ENCODE data around the gene IKBKE.

The IKBKE gene

DNA sequence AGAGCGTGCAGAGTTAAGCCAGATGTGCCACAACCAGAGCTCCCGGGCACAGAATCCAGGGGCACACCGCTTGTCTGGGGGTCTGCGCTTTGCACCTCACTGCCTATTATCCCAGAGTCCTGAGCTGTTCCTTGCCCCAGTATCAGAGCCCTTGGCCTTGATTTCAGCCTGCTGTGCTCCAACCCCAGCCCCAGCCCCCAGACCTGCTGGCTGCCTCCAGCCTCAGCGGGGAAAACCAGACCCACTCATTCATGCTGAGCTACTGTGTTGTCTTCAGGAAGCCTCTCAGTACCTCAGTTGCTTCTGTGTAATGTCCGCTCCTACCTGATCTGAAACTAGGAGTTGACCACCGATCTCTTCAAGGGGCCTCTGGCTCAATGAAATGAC lies 1.1 kb downstream of the IKBKE start:
- Histone ChIP-seq H3K4me1 (ENCODE audit: low read length) (peaks cover 57% of the 10 kb centered on the region), H3K27me3 (ENCODE audit: low read depth, low read length) (no peaks in the 10 kb centered on the region), H3K4me3 (ENCODE audit: low read length) (peak overlapping the region; percentile 91), H3K79me2 (ENCODE audit: low read length) (peaks cover 26% of the 10 kb centered on the region), H3K9ac (ENCODE audit: low read length) (peak overlapping the region; percentile 91), H3K36me3 (replicated peaks; ENCODE audit: low read depth, low read length) (peaks cover 20% of the 10 kb centered on the region), H3K4me2 (ENCODE audit: low read length) (peak overlapping the region; percentile 68), H3K27ac (ENCODE audit: low read length) (peak overlapping the region; percentile 68), H2AFZ (ENCODE audit: low read depth, low read length) (no peak overlapping the region), H4K20me1 (ENCODE audit: insufficient read depth, low read length) (no peaks in the 10 kb centered on the region), H3K9me3 (ENCODE audit: insufficient read depth, low read length) (no peaks in the 10 kb centered on the region)
- TF ChIP-seq, protein P1, sequence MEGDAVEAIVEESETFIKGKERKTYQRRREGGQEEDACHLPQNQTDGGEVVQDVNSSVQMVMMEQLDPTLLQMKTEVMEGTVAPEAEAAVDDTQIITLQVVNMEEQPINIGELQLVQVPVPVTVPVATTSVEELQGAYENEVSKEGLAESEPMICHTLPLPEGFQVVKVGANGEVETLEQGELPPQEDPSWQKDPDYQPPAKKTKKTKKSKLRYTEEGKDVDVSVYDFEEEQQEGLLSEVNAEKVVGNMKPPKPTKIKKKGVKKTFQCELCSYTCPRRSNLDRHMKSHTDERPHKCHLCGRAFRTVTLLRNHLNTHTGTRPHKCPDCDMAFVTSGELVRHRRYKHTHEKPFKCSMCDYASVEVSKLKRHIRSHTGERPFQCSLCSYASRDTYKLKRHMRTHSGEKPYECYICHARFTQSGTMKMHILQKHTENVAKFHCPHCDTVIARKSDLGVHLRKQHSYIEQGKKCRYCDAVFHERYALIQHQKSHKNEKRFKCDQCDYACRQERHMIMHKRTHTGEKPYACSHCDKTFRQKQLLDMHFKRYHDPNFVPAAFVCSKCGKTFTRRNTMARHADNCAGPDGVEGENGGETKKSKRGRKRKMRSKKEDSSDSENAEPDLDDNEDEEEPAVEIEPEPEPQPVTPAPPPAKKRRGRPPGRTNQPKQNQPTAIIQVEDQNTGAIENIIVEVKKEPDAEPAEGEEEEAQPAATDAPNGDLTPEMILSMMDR (IDR thresholded peaks at IDR 0.05; ENCODE audit: low read depth, low read length), result no peak
- no peak for TF ChIP-seq EZH2phosphoT487 (IDR thresholded peaks at IDR 0.05; ENCODE audit: low read depth)

DNA sequence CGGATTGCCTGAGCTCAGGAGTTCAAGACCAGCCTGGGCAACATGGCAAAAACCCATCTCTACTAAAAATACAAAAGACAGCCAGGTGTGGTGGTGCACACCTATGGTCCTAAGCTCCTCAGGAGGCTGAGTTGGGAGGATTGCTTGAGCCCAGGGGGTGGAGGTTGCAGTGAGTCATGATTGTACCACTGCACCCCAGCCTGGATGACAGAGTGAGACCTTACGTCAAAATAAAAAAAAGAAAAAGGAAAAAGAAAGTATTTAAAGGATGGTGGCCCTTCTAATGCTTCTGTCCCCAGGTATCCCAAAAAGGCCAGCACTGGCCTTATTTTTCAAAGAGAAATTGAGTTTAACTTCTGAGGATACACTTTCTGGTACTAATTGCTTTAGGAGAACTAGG lies 1.7 kb downstream of the IKBKE start:
- Histone ChIP-seq H3K4me3 (ENCODE audit: low read length) (peak overlapping the region; percentile 91; the same call in 1 of the 2 replicates), H3K36me3 (replicated peaks; ENCODE audit: low read depth, low read length) (peaks cover 23% of the 10 kb centered on the region), H3K79me2 (ENCODE audit: low read length) (peaks cover 26% of the 10 kb centered on the region), H3K4me1 (ENCODE audit: low read length) (peaks cover 51% of the 10 kb centered on the region), H3K27ac (ENCODE audit: low read length) (no peak overlapping the region), H3K4me2 (ENCODE audit: low read length) (peak overlapping the region; percentile 68), H3K27me3 (ENCODE audit: low read depth, low read length) (no peaks in the 10 kb centered on the region), H3K9ac (ENCODE audit: low read length) (peak overlapping the region; percentile 91; the same call in 1 of the 2 replicates), H3K9me3 (ENCODE audit: insufficient read depth, low read length) (no peaks in the 10 kb centered on the region), H4K20me1 (ENCODE audit: insufficient read depth, low read length) (no peaks in the 10 kb centered on the region), H2AFZ (ENCODE audit: low read depth, low read length) (no peak overlapping the region)
- TF ChIP-seq, protein P1 (IDR thresholded peaks at IDR 0.05; ENCODE audit: low read depth, low read length), result no peak
- TF ChIP-seq EZH2phosphoT487 (IDR thresholded peaks at IDR 0.05; ENCODE audit: low read depth), result no peak

DNA sequence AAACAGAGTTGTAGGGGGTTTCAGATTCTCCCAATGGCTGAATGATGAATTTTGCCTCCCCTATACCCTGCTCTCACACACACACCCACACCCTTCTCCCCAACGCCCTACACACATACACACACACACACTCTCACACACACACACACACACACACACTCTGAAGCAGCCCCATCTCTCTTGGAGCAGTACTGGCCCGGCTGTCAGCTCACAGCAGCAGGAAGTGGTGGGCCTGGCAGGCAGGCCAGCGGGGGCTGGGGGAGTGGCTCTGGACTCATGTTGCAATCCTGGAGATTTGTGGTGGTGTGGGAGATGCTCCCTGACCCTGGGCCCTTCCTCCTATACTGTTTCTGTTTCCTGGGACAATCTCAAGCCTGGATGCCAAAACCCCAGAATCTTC lies 2.2 kb downstream of the IKBKE start:
- TF ChIP-seq, protein P1 (IDR thresholded peaks at IDR 0.05; ENCODE audit: low read depth, low read length), result no peak
- no peak for TF ChIP-seq EZH2phosphoT487 (IDR thresholded peaks at IDR 0.05; ENCODE audit: low read depth)
- Histone ChIP-seq H3K4me3 (ENCODE audit: low read length) (no peak overlapping the region), H3K9ac (ENCODE audit: low read length) (no peak overlapping the region), H3K4me1 (ENCODE audit: low read length) (peaks cover 47% of the 10 kb centered on the region), H2AFZ (ENCODE audit: low read depth, low read length) (no peak overlapping the region), H3K36me3 (replicated peaks; ENCODE audit: low read depth, low read length) (peaks cover 26% of the 10 kb centered on the region), H3K9me3 (ENCODE audit: insufficient read depth, low read length) (no peaks in the 10 kb centered on the region), H3K4me2 (ENCODE audit: low read length) (peak overlapping the region; percentile 68), H4K20me1 (ENCODE audit: insufficient read depth, low read length) (no peaks in the 10 kb centered on the region), H3K79me2 (ENCODE audit: low read length) (peaks cover 26% of the 10 kb centered on the region), H3K27ac (ENCODE audit: low read length) (no peak overlapping the region), H3K27me3 (ENCODE audit: low read depth, low read length) (no peaks in the 10 kb centered on the region)

DNA sequence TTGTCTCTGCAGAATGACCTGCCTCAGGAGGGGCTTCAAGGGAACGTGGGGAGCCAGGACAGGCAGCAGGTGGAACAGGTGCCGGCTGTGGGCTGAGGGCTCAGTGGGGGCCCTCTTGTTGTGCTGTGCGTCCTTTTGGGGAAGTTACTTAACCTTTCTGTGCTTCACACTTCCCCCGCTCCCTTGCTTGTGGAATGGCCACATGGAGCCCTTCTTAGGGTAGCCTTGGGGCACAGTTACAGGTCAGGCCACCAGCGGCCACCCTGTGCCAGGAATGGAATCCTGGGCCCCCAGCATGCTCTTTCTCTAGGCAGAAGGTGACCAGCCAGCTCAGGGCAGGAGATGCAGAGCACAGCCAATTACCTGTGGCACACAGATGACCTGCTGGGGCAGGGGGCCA lies 2.6 kb downstream of the IKBKE start:
- no peak overlapping the region for H3K27ac ChIP-seq (ENCODE audit: low read length)
- no peak for TF ChIP-seq EZH2phosphoT487 (IDR thresholded peaks at IDR 0.05; ENCODE audit: low read depth)
- TF ChIP-seq, protein P1 (IDR thresholded peaks at IDR 0.05; ENCODE audit: low read depth, low read length), result no peak
- H3K9ac ChIP-seq (ENCODE audit: low read length), result no peak overlapping the region

More for the DNA sequence above, 2.6 kb downstream of the IKBKE start:
- Histone ChIP-seq H3K27me3 (ENCODE audit: low read depth, low read length) (no peaks in the 10 kb centered on the region), H3K4me2 (ENCODE audit: low read length) (peak overlapping the region; percentile 68; the same call in 1 of the 2 replicates), H3K36me3 (replicated peaks; ENCODE audit: low read depth, low read length) (peaks cover 26% of the 10 kb centered on the region), H3K4me1 (ENCODE audit: low read length) (peaks cover 42% of the 10 kb centered on the region), H3K79me2 (ENCODE audit: low read length) (peaks cover 26% of the 10 kb centered on the region), H3K4me3 (ENCODE audit: low read length) (no peak overlapping the region), H4K20me1 (ENCODE audit: insufficient read depth, low read length) (no peaks in the 10 kb centered on the region), H3K9me3 (ENCODE audit: insufficient read depth, low read length) (no peaks in the 10 kb centered on the region), H2AFZ (ENCODE audit: low read depth, low read length) (no peak overlapping the region)
